ENCODE data around the gene ZFYVE9.
"Not testable (repeated sequence)": the region's sequence is repeated elsewhere in the genome, so short reads cannot be mapped to it uniquely, and the experiment has no call there.

The ZFYVE9 gene

GRCh38 chr1:52367272-52367671 is 225.4 kb downstream of the ZFYVE9 start:
- no peak for DNase-seq (ENCODE audit: low read depth in 3 of 3)

DNA sequence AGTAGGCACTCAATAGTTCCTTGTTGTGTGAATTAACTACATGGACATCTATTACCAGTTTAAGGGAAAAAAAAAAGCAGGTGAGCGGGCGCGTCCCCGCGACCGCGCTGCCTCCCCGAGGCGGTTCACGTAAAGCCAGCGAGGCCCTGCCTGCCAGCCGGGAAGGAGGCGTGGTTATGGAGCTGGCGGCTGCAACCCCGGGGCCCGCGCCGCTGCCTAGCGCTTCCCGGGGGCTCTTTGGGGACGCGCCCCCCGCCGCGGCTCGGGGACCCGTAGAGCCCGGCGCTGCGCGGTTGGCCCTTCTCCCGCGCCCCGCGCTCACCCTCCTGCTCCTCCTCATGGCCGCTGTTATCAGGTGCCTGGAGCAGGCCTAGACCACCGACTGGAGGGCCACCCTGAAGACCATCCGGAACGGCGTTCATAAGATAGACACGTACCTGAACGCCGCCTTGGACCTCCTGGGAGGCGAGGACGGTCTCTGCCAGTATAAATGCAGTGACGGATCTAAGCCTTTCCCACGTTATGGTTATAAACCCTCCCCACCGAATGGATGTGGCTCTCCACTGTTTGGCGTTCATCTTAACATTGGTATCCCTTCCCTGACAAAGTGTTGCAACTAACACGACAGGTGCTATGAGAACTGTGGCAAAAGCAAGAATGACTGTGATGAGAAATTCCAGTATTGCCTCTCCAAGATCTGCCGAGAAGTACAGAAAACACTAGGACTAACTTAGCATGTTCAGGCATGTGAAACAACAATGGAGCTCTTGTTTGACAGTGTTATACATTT is 226.7 kb downstream of the ZFYVE9 start:
- peak; percentile 25 to 55 (median 25) for DNase-seq (ENCODE audit: low read depth in 3 of 3)

GRCh38 chr1:52369851-52370250 is 228.0 kb downstream of the ZFYVE9 start:
- DNase-seq (ENCODE audit: low read depth in 3 of 3), result not testable (repeated sequence)

DNA sequence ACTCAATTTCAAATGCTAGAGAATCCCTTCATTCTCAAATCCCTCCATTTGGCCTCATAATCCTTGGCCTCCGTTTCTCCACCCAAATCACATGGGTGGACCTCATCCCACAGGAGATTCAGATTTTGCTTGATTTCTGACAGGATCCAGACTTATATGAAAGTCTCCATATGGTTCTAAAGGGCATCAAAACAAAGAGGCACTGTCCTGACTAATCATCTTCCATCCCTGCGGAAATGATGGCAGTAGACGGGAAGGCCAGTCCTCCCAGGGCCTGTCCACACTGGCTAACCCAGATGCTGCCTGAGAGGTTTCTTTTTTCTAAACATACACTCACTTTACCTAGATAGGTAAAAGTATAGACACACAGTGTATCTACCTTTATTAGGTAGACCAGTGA is 243.5 kb downstream of the ZFYVE9 start:
- no peak for DNase-seq (ENCODE audit: low read depth in 3 of 3)

DNA sequence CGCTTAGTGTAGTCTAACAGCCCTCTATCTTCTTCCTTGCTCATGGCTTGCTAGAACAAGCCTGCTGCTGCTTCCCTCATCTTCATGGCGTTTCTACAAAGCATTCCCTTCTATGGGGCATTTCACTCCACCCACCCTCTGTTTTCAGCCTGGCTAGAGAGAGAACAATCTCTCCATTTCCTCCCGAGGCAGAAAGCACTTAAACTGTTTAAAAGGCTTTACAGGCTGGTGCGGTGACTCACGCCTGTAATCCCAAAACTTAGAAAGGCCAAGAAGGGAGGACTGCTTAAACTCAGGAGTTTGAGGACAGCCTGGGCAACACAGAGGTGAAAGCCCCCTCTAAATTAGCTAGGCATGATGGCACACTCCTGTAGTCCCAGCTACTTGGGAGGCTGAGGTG is 244.6 kb downstream of the ZFYVE9 start:
- DNase-seq (ENCODE audit: low read depth in 3 of 3), result no peak

GRCh38 chr1:52393174-52393573 is 251.3 kb downstream of the ZFYVE9 start:
- DNase-seq (ENCODE audit: low read depth in 3 of 3), result no peak
